Measurements from ENCODE around the gene LCOR.
"Not testable (repeated sequence)": the region's sequence is repeated elsewhere in the genome, so short reads cannot be mapped to it uniquely, and the experiment has no call there.

The LCOR gene

DNA sequence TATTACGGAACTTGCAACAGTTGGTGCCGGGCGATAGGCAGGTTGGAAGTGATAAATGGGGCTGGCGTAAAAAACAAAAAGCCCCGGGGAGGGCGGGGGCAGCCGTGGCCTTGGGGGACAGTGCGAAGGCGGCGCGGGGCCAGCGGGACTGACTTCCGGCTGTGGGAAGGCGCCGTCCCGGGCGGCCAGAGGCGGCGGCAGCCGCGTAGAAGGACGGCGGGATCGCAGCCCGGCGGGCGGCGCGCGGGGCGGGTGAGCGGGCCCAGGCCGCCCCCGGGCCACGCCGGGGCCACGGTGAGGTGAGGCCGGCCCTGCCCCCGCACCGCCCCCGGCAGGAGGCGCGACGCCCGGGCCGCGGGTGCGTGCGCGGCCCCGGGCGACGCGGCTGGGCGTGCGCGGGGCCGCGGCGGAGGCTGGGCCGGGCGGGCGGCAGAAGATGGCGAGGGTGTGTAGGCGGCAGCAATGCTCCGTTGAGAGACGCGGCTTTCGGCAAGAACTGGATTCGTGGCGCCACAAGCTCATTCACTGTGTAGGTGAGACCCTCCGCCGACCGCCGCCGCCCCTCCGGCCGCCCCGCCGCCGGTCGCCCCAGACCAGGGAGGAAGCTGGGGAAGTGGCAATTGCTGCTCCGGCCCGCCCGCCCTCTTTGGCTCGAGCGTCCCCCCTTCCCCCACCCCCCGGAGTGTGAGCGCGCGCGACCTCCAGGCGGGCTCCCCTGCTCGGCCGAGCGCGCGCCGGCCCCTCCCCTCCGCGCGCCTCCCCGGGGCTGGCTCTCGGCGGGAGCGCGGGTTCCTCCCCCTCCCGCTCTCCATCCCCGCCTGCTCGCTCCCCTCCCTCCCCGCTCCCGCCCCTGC lies at the start of gene LCOR:
Gene LCOR (plus strand): TSS at position 432 of the 854 bp plus-strand sequence. CDS start 116,760 bp downstream, outside the sequence.
- DNase-seq (ENCODE audit: low read depth in 2 of 2), result peak; percentile 67 to 79

DNA sequence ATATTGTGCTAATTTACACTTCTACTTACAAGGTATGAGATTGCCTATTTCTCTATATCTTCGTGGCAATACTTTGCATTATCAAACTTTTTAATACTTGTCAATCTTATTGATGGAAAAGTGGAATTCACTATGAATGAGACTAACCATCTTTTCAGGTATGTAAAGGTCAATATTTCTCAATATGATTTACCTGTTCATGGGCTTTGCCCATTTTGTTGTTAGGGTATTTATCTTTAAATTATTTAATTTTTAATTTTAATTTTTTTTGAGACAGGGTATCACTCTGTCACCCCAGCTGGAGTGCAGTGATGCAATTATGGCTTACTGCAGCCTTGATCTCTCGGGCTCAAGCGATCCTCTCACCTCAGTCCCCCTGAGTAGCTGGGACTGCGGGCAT lies 47.8 kb upstream of the LCOR start:
- DNase-seq (ENCODE audit: low read depth in 2 of 2), result no peak

DNA sequence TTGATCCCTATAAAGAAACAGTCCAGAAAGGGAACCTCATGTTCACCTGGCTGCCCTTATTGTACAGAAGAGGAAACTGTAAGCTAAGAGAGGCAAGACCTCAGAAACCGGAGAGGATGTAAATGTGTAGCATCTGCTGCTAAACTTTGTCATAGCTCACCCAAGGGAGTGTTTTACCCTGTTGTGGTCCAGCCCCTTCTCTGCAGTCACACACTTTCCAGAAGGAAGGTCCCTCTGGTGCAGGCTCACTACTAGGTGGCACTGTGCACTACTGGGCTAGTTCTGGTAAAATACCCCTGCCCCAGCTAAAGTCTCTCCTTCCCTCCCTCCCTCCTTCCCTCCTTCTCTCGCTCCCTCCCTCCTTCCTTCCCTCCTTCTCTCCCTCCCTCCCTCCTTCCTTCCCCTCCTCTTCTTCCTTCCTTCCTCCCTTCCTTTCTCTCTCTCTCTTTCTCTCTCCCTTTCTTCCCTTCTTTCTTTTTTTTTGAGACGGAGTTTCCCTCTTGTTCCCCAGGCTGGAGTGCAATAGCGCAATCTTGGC lies 42.5 kb upstream of the LCOR start:
- no peak for DNase-seq (ENCODE audit: low read depth in 2 of 2)

DNA sequence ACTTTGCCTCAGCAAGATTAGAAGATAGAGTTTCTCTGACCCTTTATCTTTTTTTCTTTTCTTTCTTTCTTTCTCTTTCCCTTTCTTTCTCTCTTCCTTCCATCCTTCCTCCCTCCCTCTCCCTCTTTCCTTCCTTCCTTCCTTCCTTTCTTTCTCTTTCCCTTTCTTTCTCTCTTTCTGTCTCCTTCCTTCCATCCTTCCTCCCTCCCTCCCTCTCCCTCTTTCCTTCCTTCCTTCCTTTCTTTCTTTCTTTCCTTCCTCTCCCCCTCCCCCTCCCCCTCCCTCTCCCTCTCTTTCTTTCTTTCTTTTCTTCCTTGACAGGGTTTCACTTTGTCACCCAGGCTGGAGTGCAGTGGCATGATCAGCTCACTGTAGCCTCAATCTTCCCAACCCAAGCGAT lies 40.2 kb upstream of the LCOR start:
- no peak for DNase-seq (ENCODE audit: low read depth in 2 of 2)

DNA sequence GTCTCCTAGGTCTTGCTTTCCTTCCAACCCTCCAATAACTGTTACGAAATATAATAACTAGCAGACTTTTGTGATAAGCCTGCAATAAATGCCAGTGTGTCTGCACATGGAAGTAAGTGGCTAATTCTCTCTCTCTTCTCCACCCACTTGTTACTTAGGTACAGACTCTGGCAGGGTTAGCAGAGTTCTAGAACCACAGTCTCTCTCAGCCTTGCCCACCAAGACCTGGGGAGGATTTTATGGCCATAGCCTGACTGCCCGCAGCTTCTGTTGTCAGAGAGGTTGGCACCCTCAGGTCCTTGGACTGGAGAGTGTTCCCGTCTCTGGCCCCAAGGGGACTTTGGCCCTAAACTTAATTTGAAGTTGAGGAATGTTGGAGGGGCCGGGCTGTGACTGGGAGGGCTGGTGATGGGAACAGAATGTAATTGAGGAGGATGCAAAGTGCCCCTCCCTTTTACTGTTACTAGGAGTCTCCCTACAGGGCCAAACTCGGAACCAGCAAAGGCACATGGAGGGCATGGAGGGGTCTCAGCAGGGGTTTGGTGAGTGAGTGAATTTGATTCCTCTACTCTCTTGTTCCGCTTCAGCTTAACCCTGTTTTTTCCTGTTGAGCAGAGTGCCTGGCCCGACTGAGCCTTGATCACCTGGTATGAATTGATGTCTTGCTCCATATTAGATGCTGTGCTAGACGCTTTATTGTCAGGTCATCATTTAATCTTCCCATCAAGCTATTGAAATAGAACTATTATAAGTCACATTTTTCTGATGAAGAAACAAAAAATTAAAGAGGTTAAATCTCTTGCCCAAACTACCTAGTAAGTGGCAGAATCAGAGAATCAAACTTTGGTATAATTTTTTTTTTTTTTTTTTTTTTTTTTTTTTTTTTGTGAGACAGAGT lies 37.0 kb upstream of the LCOR start:
- DNase-seq (ENCODE audit: low read depth in 2 of 2), result no peak

DNA sequence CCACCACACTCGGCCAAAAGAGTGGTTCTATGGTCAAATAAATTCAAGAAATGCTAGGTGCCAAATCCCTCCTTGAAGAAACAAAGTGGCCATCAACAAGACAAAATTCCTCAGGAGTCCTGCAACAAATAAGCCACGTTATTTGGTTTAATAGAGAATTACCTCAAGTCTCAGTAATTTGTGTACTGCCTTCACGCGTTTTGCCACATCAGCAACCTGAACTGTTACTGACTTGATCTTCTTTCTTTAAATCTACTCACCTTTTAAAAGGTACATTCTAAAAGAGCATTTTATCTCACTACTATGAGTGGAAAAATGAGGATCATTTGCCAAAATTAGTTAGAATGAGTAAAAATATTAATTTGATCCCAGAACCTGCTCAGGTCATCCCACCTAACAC lies 34.6 kb upstream of the LCOR start:
- no peak for DNase-seq (ENCODE audit: low read depth in 2 of 2)

DNA sequence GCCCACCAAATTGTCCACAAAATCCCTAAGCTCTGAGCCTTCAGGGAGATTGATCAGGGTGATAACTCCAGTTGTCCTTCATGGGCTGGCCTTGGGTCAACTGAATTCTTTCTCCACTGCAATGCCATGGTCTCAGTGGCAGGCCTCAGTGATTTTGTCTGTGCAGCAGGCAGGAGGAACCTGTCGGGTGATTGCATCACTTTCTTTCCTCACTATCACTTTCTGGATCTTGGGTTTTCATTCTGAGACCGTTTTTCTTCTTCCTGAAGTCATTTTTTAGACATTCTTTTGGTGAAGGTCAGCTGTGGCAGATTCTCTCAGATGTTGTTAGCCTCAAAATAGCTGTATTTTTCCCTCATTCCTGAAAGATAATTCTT lies 28.8 kb upstream of the LCOR start:
- DNase-seq (ENCODE audit: low read depth in 2 of 2), result no peak

DNA sequence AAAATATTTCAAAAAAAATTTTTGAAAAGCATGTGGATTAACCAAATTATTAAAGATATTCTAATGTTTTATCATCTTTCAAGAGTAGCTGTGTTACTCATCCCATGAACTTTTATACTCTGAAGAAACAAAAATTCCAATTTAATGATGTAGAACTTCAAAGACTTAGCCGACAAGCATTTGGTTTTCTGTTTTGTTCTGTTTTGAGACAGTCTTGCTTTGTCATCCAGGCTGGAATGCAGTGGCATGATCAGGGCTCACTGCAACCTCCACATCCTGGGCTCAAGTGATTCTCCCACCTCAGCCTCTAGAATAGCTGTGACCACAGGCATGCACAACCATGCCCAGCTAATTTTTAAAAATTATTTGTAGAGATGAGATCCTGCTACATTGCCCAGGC lies 17.8 kb upstream of the LCOR start:
- DNase-seq (ENCODE audit: low read depth in 2 of 2), result no peak

DNA sequence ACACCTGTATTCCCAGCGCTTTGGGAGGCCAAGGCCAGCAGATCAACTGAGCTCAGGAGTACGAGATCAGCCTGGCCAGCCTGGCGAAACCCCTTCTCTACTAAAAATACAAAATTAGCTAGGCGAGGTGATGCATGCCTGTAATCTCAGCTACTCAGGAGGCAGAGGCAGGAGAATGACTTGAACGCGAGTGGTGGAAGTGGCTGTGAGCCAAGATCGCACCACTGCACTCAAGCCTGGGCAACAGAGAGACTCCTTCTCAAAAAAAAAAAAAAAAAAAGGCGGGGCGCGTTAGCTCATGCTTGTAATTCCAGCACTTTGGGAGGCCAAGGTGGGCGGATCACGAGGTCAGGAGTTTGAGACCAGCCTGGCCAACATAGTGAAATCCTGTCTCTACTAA lies 13.1 kb upstream of the LCOR start:
- DNase-seq (ENCODE audit: low read depth in 2 of 2), result not testable (repeated sequence)

DNA sequence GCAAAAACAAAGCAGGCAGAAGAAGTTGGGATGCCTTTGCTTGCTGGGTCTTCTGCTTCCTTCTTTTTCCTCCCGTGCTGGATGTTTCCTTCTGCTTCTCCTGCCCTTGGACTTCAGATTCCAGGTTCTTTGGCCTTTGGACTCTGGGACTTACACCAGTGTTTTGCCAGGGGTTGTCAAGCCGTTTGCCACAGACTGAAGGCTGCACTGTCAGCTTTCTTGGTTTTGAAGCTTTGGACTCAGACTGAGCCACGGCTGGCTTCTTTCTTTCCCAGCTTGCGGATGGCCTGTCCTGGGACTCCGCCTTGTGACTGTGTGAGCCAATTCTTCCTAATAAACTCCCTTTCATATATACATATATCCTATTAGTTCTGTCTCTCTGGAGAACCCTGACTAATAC lies 11.3 kb upstream of the LCOR start:
- no peak for DNase-seq (ENCODE audit: low read depth in 2 of 2)

DNA sequence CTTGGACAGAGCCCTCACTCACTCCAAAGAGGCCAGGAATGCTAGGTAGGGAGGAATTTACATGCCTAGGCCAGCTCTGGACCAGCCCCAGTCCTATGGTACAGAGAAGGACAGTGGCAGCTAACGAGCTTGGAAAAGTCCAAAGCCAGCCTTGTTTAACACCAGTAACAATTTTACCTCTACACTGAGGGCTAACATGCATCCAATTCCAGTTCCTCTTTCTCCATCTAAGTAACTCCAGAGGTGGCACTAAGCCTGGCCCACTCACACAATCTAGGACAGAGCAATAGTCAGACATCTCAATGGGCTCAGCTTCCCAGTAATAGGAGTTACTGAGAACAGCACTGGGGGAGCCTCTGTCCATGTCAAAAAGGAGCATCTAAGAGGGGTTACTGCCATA lies 5.7 kb upstream of the LCOR start:
- DNase-seq (ENCODE audit: low read depth in 2 of 2), result no peak

DNA sequence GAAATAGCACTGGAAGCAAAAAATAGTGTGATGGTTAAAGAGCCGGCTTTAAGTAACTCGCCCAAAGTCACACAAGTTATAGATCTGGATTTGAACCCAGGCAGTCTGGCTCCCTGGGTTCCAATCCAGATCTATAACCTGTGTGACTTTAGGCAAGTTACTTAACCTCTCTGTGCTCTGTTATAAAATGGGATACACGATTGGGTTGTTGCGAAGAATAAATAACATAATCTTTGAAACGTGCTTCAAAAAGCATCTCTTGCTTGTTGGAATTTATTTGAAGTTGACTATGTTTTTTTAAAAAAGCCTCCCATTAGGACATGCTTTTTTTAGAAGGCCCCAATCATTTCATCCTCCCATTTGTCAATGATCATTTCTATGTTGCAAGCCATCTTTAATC lies 3.5 kb upstream of the LCOR start:
- DNase-seq (ENCODE audit: low read depth in 2 of 2), result no peak

DNA sequence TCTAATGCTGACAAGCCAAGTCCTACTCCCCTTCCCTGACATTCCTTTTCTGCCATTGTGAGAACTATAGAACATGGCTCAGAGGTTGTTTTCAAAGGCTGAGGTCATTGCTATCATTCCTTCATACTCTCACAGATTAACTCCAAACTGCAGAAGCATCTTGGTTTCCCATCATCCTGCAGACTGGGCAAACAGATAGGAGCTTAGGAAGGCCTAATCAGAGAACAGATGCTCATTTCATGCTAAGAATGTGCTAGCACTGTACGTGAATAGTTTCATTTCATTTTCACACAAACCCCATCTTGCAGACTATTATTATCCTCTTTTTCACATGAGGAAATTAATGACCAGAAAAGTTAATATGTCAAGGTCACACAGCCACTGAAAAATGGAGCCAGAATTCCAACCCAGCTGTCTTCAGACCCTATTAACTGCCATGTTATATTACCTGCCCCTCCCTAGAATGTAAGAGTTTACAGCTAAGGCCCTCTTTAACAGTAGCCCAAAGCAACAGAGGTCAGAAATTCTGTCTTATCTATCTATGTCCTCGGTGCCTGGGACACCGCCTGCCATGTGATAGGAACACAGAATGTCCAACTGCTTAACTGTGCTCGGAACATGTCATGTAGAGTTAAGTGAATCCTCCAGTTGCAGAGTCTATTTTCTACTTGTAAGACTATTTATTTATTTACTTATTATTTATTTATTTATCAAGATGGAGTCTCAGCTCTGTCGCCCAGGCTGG lies 2.9 kb upstream of the LCOR start:
- no peak for DNase-seq (ENCODE audit: low read depth in 2 of 2)

DNA sequence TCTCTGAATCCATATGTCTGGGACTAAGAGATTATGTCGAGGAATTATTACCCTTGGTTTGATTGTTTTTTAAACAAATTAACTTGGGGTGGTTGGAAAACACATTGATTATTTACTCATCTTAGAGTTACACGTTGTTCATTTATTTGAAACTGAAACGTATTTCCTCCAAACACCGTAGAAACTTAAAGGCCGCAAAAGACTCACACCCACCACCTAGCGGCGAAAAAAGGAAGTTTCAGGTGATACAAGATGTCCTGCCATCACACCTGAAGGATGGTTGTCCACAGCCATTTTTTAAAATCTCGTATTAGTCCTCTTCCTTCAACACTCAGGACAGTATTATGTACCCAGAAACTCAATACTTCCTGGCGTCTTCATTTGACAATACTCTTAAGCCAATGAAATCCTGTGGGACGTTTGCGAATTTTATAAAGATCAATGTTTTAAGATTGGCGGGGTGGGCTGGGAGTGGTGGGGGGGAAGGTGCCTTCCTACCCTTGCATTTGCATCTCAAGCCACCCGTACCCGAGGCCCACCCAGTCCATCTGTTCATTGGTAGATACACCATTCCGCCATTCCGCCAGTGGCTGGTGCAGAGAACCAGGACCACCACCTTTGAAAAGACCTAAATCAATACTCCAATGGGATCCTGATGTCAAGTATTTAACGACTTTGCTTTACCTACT lies 1.4 kb upstream of the LCOR start:
- peak; percentile 45 to 61 for DNase-seq (ENCODE audit: low read depth in 2 of 2)

DNA sequence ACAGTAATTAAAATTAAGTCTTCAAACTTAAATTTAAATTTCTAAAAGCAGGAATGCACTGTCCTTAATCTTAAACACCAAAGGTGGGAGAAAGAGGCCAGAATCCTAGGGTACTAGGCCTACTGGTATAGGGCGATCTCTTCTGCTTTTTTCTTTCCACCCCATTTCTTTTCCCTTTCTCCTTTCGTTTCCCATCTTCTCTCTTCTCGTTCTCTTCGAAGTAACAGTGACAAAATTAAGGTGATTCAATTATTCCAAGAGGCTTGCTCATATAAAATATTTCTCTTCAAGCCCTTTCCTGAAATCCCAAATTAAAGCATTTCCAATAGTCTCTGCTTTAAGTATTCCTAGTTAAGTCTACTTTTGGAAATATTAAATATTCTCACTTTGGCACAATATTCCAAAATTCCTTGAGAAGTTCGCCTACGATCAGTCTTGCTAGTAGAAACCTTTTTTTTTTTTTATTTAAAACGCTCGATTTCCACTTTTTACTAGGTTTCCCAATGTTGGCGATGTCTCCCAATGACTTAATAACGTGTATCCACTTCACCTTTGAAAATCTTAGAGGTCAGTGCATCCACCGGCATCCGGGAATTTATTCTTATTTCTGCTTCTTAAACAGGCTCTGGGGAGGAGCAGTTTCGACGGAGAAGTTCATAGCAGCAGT lies 765 bp upstream of the LCOR start:
- DNase-seq (ENCODE audit: low read depth in 2 of 2), result no peak

DNA sequence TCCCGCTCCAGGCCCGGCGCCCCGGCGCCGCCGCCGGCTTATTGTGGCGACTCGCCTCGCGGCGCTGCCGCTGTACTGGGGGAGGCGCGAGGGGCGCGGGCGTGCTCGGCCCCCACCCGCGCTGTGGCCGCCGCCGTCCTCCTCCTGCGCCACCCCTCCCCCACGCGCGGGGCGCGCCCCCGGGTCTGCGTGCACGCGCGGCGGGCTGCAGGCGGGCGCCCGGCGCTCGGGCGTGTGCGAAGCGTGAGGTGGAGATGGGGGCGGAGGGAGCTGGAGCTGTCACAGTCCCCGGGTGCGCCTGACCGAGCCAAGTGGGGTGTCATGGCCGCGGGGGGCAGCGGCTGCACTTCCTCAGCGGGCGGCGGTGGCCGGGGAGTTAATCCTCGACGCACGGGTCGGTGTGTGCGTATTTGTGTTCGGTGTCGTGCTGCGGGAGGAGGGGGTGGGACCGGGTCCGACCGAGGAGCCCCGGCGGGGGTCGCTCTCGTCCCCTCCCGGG lies 672 bp downstream of the LCOR start:
- DNase-seq (ENCODE audit: low read depth in 2 of 2), result peak; percentile 76 to 82

DNA sequence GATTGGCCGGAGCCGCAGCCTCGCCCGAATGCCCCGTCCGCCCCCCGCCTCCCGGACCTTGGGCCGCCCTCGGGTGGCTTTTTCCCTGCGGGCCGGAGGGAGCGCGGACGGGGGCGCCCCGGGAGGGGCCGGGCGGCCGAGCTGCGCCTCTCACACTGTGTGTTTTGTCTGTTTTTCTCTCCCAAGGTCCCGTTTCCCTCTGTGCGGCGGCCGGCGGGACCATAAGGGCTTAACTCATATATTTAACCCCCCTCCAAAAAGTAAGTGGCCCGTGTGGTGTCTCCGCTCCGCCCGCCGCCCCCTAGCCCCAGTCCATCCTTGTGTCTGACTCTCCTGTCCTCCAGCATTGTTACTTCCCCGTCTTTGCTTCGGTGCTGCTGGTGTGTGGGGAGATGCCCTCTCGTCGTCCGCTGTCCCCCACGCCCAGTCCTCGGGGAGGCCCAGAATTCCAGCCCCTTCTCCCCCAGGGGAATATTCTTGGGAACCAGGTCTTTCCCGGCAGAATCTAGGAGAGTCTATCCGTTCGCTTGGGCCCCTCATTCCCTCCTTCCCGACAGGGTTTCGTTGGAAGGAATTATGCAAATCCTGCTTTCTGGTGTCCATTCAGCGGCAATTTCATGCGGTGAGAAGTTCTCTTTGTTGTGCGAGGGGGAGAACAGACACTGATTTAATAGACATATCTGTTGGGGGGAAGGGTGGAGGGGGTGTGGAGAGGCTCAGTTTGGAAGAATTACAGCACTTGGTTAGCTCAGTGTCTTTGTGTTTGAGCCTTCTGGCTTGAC lies 1.3 kb downstream of the LCOR start:
- DNase-seq (ENCODE audit: low read depth in 2 of 2), result no peak

DNA sequence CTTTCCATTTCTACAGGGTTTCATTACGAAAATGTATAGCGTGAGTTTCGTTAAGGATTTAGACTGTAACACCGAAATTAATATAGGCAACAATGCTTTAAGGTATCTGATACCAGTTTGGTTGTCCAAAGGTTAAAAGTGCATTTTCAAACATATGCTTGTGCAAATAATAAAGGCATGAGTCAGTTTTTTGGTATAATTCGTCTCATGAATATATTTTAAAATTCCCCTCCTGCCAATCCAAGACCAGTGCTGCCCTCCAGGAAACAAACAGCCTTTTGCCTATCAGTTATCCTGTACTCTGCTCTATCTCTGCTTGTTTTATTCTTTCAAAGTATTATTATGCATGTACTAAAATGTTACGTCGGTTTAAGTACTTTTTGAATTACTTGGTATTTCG lies 2.0 kb downstream of the LCOR start:
- DNase-seq (ENCODE audit: low read depth in 2 of 2), result no peak

DNA sequence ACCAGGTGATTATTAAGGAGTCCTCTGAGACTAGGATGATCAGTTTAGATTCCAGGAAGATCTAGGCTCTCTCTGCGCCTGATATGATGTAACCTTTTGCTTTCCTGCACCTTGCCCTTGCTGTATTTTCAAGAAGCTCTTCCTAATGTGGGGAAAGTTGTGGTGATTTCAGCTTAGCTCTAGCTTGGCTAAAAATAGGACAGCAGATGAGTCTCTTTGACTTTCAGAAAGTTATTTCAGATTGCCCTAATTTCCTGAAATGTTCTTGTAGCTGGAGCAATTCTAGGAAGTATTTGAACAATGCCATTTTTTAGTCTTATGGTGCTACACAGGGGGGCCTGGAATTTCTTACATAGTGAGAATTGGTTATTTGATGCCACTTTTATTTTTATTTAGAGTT lies 3.8 kb downstream of the LCOR start:
- DNase-seq (ENCODE audit: low read depth in 2 of 2), result no peak

DNA sequence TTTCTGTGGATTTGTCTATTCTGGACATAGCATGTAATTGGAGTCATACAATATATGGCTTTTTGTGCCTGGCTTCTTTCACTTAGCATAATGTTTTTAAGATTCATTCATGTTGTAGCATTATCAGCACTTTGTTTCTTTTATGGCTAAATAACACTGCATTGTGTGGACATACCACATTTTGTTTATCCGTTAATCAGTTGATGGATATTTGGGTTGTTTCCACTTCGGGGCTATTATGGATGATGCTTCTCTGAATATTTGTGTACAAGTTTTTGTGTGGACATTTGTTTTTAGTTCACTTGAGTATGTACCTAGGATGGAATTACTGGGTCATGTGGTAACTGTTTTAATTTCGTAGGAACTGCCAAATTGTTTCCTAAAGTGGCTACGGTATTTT lies 6.4 kb downstream of the LCOR start:
- DNase-seq (ENCODE audit: low read depth in 2 of 2), result no peak

Data from stimulated activated CD8-positive, alpha-beta memory T cell treated with anti-CD3 and anti-CD28 coated beads, Interleukin-2, amount 100 ng/mL, for 48 hours (primary cell).